HG03095 (cell line): ENCODE data around the gene FBXO17.

Experiments used
- ATAC-seq: cut with Tn5 transposase; IDR thresholded peaks from one replicate; pipeline ENCODE4 v1.9.1; 2021; ENCODE audit warnings: moderate library complexity; ENCODE audit not compliant: unreplicated experiment

Gene FBXO17

GRCh38 chr19:38894968-38895367, 80.6 kb downstream of the FBXO17 start:
- no peak for ATAC-seq

GRCh38 chr19:38893341-38893771, 82.2 kb downstream of the FBXO17 start:
- ATAC-seq, result no peak

GRCh38 chr19:38892841-38893240, 82.7 kb downstream of the FBXO17 start:
- no peak for ATAC-seq

- no peak for ATAC-seq
Measured at GRCh38 chr19:38891771-38892170, 83.8 kb downstream of the FBXO17 start.
